ENCODE measurements around the gene PDLIM5. TPM values are rescaled to one million over a fixed set of nuclear protein-coding genes. Genes with fewer than 3 reads are reported as not detected.

PDLIM5 gene
- polyA plus RNA-seq, 1 donor (not counting 4 experiments of a cell fraction or from before 2014, with no cell fraction given) = 112 TPM

- H3K4me3 ChIP-seq (ENCODE audit: control insufficient read depth in 2 of 3, extremely low read depth in 1 of 3, insufficient read depth in 2 of 3, low read depth in 1 of 3, low read length in 3 of 3) = no peak overlapping the region
- peak overlapping the region; percentile 13 for H3K4me2 ChIP-seq (ENCODE audit: control insufficient read depth, extremely low read depth, insufficient read depth, low read depth, low read length)
- peak overlapping the region; percentile 72 for H2AFZ ChIP-seq (ENCODE audit: control insufficient read depth, low read length)
- TF ChIP-seq CTCF (optimal IDR thresholded peaks at IDR 0.05 in 1 of 3, IDR thresholded peaks at IDR 0.05 in 1 of 3, conservative IDR thresholded peaks at IDR 0.05 in 1 of 3; ENCODE audit: extremely low read depth in 1 of 3, insufficient read depth in 2 of 3, low read length in 3 of 3) (no peak), EZH2 (IDR thresholded peaks at IDR 0.05; ENCODE audit: low read length) (no peak)
- peaks cover 27% of the 10 kb centered on the region for H3K4me1 ChIP-seq (ENCODE audit: control insufficient read depth, extremely low read depth, insufficient read depth, low read length)
- H3K9ac ChIP-seq (ENCODE audit: control insufficient read depth, extremely low read depth, insufficient read depth, low read length) = no peak overlapping the region
- no peaks in the 10 kb centered on the region for H3K9me3 ChIP-seq (ENCODE audit: control insufficient read depth, low read depth, low read length)
- DNase-seq (ENCODE audit: low read depth, low spot score) (no peak), FAIRE-seq (peak; percentile 93)
- no peaks in the 10 kb centered on the region for H3K79me2 ChIP-seq (ENCODE audit: control insufficient read depth, insufficient read depth, low read length)
- H3K27me3 ChIP-seq (ENCODE audit: control insufficient read depth, extremely low read depth, insufficient read depth, low read length) = no peaks in the 10 kb centered on the region
- H3K36me3 ChIP-seq (ENCODE audit: control insufficient read depth in 2 of 2, extremely low read depth in 1 of 2, insufficient read depth in 2 of 2, low read length in 2 of 2) = no peaks in the 10 kb centered on the region
- dilution Hi-C loops (cut with MboI; ENCODE audit: extremely low pct_ligation_motif_present, low sequenced_read_pairs) = no loop called here
- peak overlapping the region; percentile 67 for H3K27ac ChIP-seq (ENCODE audit: control insufficient read depth, insufficient read depth, low read length)
- no peaks in the 10 kb centered on the region for H3K9me1 ChIP-seq (ENCODE audit: control insufficient read depth, extremely low read depth, insufficient read depth, low read length)
- no peaks in the 10 kb centered on the region for H4K20me1 ChIP-seq (ENCODE audit: control insufficient read depth, extremely low read depth, insufficient read depth, low read length)
These were observed 5.4 kb upstream of the PDLIM5 start for GRCh38 chr4:94446386-94446785.

GRCh38 chr4:94447754-94448411 lies 3.9 kb upstream of the PDLIM5 start:
- Histone ChIP-seq H3K36me3 (ENCODE audit: control insufficient read depth in 2 of 2, extremely low read depth in 1 of 2, insufficient read depth in 2 of 2, low read length in 2 of 2) (no peaks in the 10 kb centered on the region), H3K27ac (ENCODE audit: control insufficient read depth, insufficient read depth, low read length) (peak overlapping the region; percentile 48), H3K4me3 (ENCODE audit: control insufficient read depth in 2 of 3, extremely low read depth in 1 of 3, insufficient read depth in 2 of 3, low read depth in 1 of 3, low read length in 3 of 3) (no peak overlapping the region), H3K9me1 (ENCODE audit: control insufficient read depth, extremely low read depth, insufficient read depth, low read length) (no peaks in the 10 kb centered on the region), H3K9me3 (ENCODE audit: control insufficient read depth, low read depth, low read length) (no peaks in the 10 kb centered on the region), H3K4me1 (ENCODE audit: control insufficient read depth, extremely low read depth, insufficient read depth, low read length) (peaks cover 27% of the 10 kb centered on the region), H3K79me2 (ENCODE audit: control insufficient read depth, insufficient read depth, low read length) (peaks cover 11% of the 10 kb centered on the region), H2AFZ (ENCODE audit: control insufficient read depth, low read length) (peak overlapping the region; percentile 72), H4K20me1 (ENCODE audit: control insufficient read depth, extremely low read depth, insufficient read depth, low read length) (no peaks in the 10 kb centered on the region), H3K9ac (ENCODE audit: control insufficient read depth, extremely low read depth, insufficient read depth, low read length) (no peak overlapping the region), H3K27me3 (ENCODE audit: control insufficient read depth, extremely low read depth, insufficient read depth, low read length) (no peaks in the 10 kb centered on the region), H3K4me2 (ENCODE audit: control insufficient read depth, extremely low read depth, insufficient read depth, low read depth, low read length) (peak overlapping the region; percentile 53)
- DNase-seq (ENCODE audit: low read depth, low spot score) (no peak), FAIRE-seq (peak; percentile 55)
- dilution Hi-C loops (cut with MboI; ENCODE audit: extremely low pct_ligation_motif_present, low sequenced_read_pairs) = no loop called here
- TF ChIP-seq EZH2 (IDR thresholded peaks at IDR 0.05; ENCODE audit: low read length) = no peak
- no peak for TF ChIP-seq CTCF (optimal IDR thresholded peaks at IDR 0.05 in 1 of 3, IDR thresholded peaks at IDR 0.05 in 1 of 3, conservative IDR thresholded peaks at IDR 0.05 in 1 of 3; ENCODE audit: extremely low read depth in 1 of 3, insufficient read depth in 2 of 3, low read length in 3 of 3)
